GM19025 (cell line): Measurements from ENCODE around the gene RABAC1.
"Not testable (repeated sequence)": the region's sequence is repeated elsewhere in the genome, so short reads cannot be mapped to it uniquely, and the experiment has no call there.

Source experiments
- ATAC-seq: cut with Tn5 transposase; IDR thresholded peaks from one replicate; pipeline ENCODE4 v1.9.1; 2021; ENCODE audit warnings: mild to moderate bottlenecking, low read depth, moderate library complexity; ENCODE audit not compliant: unreplicated experiment

Gene RABAC1

DNA sequence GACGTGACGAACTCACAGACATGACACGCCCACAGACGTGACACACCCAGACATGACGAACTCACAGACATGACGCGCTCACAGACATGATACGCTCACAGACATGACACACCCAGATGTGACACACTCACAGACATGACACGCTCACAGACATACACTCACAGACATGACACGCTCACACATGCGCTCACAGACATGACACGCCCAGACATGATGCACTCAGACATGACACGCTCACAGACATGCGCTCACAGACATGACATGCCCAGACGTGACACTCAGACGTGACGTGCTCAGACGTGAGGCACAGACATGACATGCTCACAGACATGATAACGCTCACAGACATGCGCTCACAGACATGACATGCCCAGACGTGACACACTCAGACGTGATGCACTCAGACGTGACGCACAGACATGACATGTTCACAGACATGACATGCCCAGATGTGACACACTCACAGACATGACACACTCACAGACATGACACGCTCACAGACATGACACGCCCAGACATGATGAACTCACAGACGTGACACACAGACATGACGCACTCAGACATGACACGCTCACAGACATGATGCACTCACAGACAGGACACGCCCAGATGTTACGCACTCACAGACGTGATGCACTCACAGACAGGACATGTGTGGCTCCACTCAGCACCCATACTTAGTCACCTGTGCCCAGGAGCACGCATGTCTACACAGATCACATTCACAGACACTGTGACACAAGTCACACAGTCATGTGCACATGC, 39.0 kb downstream of the RABAC1 start:
- ATAC-seq = no peak

- ATAC-seq = no peak
Observed at GRCh38 chr19:41918653-41919244, 40.4 kb downstream of the RABAC1 start.

GRCh38 chr19:41918095-41918494, 41.0 kb downstream of the RABAC1 start:
- no peak for ATAC-seq

DNA sequence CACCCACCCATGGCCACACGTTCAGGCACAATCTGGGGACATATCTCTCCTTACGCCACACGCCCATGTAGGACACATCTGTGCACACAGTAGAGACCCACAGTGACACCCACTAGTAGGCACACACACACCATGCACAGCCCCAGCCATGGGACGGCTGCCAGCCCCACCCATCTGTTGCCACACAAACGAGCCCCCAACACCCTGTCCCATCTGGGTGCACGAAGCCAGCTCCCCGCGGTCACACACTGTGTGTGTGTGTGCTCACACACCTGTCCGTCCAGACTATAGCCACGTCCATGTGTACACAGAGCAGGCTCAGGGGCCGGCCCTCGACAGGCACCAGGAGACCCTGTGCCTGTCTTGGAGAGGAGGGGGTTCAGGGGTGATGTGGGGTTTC, 41.4 kb downstream of the RABAC1 start:
- ATAC-seq = no peak

DNA sequence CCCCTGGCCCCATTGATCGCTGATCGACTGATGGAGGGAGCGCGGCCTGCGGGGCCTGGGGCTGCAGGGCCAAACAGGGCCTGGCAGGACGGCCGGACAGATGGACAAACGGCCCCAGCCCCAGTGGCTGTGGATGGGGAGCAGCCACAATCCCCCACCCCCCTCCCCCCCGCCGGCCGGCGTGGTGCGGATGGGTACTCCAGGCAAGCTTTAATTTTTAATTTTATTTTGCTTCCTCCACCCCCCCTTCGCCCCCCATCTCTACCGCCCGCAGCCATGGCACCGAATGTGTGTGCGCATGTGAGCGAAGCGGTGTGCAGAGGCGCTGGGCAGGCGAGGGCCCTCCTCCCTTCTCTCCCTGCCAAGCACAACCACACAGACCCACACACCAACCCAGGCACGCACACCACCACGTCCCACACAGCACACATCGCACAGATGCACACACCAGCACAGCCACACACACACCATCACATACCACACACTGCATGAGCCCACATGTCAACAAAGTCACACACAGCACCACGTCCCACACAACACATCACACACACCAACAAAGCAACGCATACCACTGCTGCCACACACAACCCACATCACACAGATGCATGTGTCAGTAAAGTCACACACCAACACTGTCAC, 43.2 kb downstream of the RABAC1 start:
- no peak for ATAC-seq

DNA sequence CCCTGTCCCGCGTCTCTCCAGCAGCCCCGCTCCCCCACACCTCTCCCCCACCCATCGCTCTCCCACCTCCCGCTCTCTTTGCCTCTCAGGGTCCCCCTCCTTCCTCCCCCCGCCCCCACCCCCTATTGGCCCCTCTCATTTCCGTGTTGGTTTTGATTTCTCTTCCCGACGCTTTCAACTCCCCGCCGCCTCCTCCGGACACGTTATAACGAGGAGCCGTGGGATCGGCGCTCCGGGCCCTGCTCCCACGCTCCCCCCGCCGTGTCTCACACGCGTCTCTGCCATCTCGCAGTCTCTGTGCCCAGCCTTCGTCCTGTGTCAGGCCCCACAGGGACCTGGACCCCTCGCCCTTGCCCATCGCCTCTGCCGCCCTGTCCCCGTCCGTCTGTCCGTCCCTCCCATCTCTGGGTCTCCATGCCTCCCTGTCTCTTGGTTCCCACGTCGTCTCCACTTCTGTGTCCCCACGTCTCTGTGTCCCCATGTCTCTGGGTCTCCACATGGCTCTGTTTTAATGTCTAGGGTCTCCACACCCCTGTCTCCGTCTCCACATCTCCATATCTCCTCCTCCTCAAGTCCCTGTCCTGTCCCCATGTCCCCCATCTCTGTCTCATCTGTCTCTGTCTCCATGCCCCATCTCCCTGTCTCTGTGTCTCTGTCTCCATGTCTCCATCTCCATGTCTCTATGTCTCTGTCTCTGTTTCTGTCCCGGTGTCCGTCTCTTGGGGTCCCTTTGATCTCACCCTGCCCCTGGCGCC, 43.9 kb downstream of the RABAC1 start:
- no peak for ATAC-seq

DNA sequence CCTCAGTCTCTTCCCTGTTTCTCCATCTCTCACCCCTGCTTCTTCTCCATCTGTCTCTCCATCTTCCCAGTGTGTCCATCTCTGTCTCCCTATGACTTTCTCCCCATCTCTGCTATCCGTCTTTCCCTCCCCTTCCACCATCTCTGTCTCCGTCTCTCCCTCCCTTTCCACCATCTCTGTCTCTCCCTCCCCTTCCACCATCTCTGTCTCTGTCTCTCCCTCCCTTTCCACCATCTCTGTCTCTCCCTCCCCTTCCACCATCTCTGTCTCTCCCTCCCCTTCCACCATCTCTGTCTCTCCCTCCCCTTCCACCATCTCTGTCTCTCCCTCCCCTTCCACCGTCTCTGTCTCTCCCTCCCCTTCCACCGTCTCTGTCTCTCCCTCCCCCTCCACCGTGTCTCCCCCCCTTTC, 44.7 kb downstream of the RABAC1 start:
- ATAC-seq = not testable (repeated sequence)

GRCh38 chr19:41913538-41914423, 45.3 kb downstream of the RABAC1 start:
- no peak for ATAC-seq

- ATAC-seq = no peak
Observed at GRCh38 chr19:41912899-41913537, 46.1 kb downstream of the RABAC1 start.

GRCh38 chr19:41911889-41912731, 47.0 kb downstream of the RABAC1 start:
- no peak for ATAC-seq

- ATAC-seq = no peak
Observed at GRCh38 chr19:41910992-41911888, 47.9 kb downstream of the RABAC1 start.

DNA sequence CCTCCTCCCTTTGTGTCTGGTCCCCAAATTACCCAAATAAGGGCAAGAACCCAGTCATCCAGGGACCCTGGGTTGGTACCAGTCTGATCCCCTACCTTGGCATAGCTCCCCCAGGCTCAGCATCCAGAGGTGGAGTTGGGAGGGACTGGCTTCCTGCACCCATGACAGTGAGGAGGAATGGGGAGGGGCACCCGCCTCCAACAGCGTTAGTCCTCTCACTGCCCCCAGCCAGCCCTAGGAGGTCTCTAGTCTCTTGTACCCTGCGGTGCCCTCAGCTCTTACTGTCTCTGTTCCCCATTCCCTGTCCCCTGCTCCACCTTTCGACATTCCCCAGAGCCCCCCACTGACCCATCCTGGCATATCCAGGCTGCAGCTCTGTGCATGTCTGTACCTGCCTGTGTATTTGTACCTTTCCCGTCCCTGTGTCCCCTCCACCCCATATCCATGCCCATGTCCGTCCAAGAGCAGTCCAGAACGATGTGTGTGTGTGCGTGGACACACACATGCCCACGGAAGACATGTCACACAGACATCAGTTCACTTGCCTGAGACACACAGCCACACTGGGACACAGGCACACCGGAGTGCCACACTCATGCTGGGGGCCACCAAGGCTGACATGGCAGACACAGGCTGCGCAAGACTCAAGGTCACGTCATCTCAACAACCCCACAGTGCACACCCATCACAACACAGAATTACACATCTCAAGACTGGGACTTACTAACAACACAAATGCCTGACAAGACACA, 48.7 kb downstream of the RABAC1 start:
- no peak for ATAC-seq

DNA sequence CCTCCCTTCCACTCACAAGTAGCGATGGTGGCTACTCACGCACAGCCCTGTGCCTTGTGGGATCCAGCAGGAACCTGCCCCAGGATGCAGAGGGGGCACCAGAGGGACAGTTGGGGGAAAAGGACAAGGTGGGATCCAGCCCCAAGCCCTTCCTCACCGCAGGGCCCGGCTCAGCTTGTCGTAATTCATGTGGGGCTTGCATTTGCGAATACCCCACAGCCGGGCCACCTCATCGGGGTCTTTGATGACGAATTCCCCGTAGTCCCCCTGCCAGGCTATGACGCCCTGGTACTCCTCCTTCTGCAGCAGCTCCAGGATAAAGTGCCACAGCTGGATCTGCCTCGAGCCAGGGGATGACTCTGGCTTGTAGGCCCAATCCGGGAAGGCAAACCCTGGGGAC, 49.4 kb downstream of the RABAC1 start:
- ATAC-seq = no peak

DNA sequence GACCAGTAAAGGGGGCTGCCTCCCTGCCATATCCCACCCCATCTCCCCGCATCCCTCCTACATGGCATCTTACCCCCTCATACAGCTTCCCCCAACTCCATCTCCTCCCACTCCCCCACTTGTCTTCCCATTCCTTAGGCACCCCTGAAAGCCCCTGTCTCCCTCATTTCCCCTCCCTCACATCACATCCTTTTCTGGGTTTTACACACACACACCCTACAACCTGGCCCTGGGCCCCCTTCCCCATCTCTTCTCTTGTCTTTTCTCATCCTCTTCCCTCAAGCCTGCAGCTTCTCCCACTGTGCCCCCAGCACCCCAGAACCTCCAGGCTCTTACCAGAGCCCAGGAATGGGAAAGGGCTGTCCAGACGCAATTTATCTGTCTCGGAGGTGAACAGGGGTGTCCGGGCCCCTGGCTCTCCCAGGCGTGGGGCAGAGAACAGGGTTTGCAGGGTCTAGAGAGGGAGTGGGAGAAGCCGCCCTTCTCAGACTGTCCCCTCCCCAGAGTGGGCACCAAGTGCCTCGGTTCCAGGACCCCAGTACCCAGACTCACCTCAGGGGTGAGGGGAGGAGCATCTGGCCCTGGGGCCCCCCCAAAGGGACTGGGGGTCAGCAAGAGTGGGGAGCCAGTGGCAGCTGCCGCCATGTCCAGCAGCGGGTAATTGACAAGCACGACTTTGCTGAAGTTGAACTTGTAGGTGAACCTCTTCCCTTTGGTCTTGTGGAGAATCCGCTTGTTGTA, 50.2 kb downstream of the RABAC1 start:
- no peak for ATAC-seq

DNA sequence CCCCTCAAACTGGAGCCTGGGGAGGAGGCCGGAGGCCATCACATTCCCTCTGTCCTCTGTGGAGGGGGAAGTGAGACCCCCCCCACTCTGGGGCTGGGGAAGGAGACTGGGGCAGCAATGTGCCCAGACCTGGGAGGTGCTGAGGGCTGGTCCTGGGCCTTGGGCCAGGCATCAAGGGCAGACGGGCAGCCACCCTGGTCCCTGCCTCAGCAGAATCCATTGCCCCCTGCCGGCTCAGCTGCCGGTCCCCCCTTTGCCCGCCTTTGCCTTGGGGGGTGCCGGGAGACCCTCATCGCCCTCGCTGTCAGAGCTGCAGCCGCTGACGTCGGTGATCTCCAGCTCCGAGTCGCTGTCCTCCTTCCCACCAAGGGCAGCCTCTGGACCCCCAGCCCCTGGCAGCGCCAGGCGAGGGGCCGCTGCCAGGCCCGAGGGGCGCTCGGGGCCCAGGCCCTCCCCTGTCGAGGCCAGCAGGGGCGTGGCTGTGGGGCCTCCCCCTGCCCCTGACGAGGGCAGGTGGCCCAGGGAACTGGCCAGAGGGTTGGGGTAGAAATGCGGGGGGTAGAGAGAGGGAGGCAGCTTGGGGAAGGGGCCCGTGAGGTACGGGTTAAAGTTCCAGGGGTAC, 51.0 kb downstream of the RABAC1 start:
- ATAC-seq = no peak
